Natural killer cell (primary cell): ENCODE measurements around the gene COL23A1. TPM values are rescaled to one million over a fixed set of nuclear protein-coding genes. Genes with fewer than 3 reads are reported as not detected.

Experiments used
- ATAC-seq, 3 donors: fragments of 150-1000 bp in 2 of 3; fragments of 200-7000 bp in 1 of 3; cut with Tn5 transposase; 1 replicate in 1 of 3; 2 replicates in 2 of 3; pipeline ENCODE4 v1.10.0; 2021; ENCODE audit warnings: mild to moderate bottlenecking in 2 of 3, moderate library complexity in 2 of 3
- DNase-seq, 2 donors: peaks; one replicate each; pipeline versions ENCODE4 v3.0.0 to v3.0.0-alpha.2; 2013 to 2021; ENCODE audit warnings: mixed read lengths in 1 of 2
- H3K27ac ChIP-seq: one replicate; pipeline ENCODE4 v1.5.1; 2013; ENCODE audit warnings: mild to moderate bottlenecking, low read length
- H3K27me3 ChIP-seq: one replicate; pipeline ENCODE4 v1.6.1; 2013; ENCODE audit warnings: low read length; ENCODE audit not compliant: control insufficient read depth, insufficient read depth
- H3K36me3 ChIP-seq: one replicate; pipeline ENCODE4 v1.6.1; 2013; ENCODE audit warnings: low read length; ENCODE audit not compliant: control insufficient read depth, insufficient read depth
- H3K4me1 ChIP-seq: one replicate; pipeline ENCODE4 v1.6.1; 2013; ENCODE audit warnings: low read length; ENCODE audit not compliant: control insufficient read depth, insufficient read depth
- H3K4me3 ChIP-seq: one replicate; pipeline ENCODE4 v1.5.1; 2013; ENCODE audit warnings: low read length
- H3K9me3 ChIP-seq: one replicate; pipeline ENCODE4 v1.6.1; 2013; ENCODE audit warnings: low read length; ENCODE audit not compliant: control insufficient read depth, insufficient read depth
- H3K27ac Mint-ChIP-seq, 2 donors: one replicate each; pipeline ENCODE4 v1.8.0; 2022; ENCODE audit warnings: mild to moderate bottlenecking in 2 of 2, mixed read lengths in 2 of 2, moderate library complexity in 1 of 2
- H3K27me3 Mint-ChIP-seq, 2 donors: one replicate each; pipeline ENCODE4 v1.8.0; 2022; ENCODE audit warnings: low read depth in 2 of 2, mixed read lengths in 2 of 2
- H3K36me3 Mint-ChIP-seq: one replicate; pipeline ENCODE4 v1.8.0; 2022; ENCODE audit warnings: mixed read lengths
- H3K4me1 Mint-ChIP-seq, 2 donors: one replicate each; pipeline ENCODE4 v1.8.0; 2022; ENCODE audit warnings: mixed read lengths in 2 of 2
- H3K4me3 Mint-ChIP-seq: one replicate; pipeline ENCODE4 v1.8.0; 2022; ENCODE audit warnings: mild to moderate bottlenecking, moderate library complexity, mixed read lengths
- H3K9me3 Mint-ChIP-seq, 2 donors: one replicate each; pipeline ENCODE4 v1.8.0; 2022; ENCODE audit warnings: mixed read lengths in 2 of 2
- WGBS: methylation state at CpG from one replicate; pipeline ENCODE4 v1.1.7; 2013; ENCODE audit warnings: missing lambda C conversion rate; ENCODE audit not compliant: insufficient coverage; 5-methylcytosine and 5-hydroxymethylcytosine counted together
- intact Hi-C: fragments of 100-400 bp; cut with micrococcal nuclease; formaldehyde crosslinking; loops from one replicate; pipeline ENCODE4 v1.14.2; 2022
- total RNA-seq, 4 donors: library from RNA; stranded (reverse); fragments of 120-200 nt in 1 of 4; gene quantifications; one replicate each; pipeline versions ENCODE4 v1.2.3 to v1.2.4, GENCODE V29; 2013 to 2022
- TF ChIP-seq, protein P1 (sequence below): fragments of 200-600 bp; IDR thresholded peaks from one replicate; pipeline ENCODE4 v1.8.0; 2022; ENCODE audit warnings: antibody characterized with exemption

COL23A1 gene
- total RNA-seq, 3 donors from 2014 or later (not counting 1 experiment from before 2014, with no cell fraction given): 0.15 TPM; not detected in 2

- DNase-seq: no peak
- H3K27ac Mint-ChIP-seq: no peak overlapping the region
- Histone ChIP-seq H3K9me3 (no peaks in the 10 kb centered on the region), H3K27me3 (no peaks in the 10 kb centered on the region), H3K4me3 (no peak overlapping the region), H3K27ac (no peak overlapping the region), H3K36me3 (no peaks in the 10 kb centered on the region), H3K4me1 (no peaks in the 10 kb centered on the region)
- no peak for ATAC-seq
- intact Hi-C loops: no loop called here
- TF ChIP-seq, protein P1, sequence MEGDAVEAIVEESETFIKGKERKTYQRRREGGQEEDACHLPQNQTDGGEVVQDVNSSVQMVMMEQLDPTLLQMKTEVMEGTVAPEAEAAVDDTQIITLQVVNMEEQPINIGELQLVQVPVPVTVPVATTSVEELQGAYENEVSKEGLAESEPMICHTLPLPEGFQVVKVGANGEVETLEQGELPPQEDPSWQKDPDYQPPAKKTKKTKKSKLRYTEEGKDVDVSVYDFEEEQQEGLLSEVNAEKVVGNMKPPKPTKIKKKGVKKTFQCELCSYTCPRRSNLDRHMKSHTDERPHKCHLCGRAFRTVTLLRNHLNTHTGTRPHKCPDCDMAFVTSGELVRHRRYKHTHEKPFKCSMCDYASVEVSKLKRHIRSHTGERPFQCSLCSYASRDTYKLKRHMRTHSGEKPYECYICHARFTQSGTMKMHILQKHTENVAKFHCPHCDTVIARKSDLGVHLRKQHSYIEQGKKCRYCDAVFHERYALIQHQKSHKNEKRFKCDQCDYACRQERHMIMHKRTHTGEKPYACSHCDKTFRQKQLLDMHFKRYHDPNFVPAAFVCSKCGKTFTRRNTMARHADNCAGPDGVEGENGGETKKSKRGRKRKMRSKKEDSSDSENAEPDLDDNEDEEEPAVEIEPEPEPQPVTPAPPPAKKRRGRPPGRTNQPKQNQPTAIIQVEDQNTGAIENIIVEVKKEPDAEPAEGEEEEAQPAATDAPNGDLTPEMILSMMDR: no peak
- H3K27me3 Mint-ChIP-seq: peaks cover 16 to 38% of the 10 kb centered on the region in 2 donors
- H3K9me3 Mint-ChIP-seq: no peaks in the 10 kb centered on the region
- no peaks in the 10 kb centered on the region for H3K4me1 Mint-ChIP-seq
- H3K36me3 Mint-ChIP-seq: no peaks in the 10 kb centered on the region
- 91% methylated on average over 13 of the region's 15 CpGs for WGBS
- H3K4me3 Mint-ChIP-seq: no peak overlapping the region
Observed at GRCh38 chr5:178291969-178292825, 298.0 kb downstream of the COL23A1 start.

DNA sequence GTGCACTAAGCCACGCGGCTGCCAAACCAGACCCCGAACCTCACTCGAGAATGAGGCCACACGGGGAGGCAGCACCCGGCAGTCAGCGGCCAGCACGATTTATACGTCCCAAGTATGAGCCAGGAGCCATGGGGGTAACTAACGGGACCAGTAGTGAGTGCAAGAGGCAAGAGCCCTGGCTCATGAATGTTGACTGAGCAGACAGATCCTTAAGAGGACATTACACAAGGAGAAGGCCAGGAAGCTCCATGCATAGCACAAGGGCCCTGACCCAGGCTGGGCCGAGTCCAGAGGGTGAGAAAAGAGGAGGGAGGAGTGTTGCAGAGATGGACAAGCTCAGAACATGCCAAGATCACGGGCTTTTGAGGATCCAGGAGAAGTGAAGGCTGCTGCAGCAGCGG lies 299.0 kb downstream of the COL23A1 start:
- WGBS: 82% methylated on average over 13 of the region's 13 CpGs

DNA sequence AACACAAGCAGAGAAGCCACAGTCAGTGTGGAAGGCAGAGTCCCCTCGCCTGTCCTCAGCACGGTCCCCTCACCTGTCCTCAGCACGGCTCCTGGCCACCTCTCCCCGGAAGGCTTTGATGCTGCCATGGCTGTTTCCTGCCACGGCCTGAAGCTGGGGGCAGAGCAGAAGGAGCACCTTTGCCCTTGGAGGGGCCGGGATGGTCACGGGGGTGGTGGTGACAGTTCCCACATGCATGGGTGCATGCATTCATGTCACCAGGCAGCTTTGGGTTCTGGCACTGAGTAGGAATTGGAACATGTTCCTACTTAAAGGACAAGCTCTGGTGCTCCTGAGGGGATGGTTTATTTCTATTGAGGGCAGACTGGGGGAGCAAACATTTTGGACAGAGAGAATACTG lies 299.8 kb downstream of the COL23A1 start:
- ATAC-seq (no peak), DNase-seq (no peak)
- Histone ChIP-seq H3K27me3 (no peaks in the 10 kb centered on the region), H3K9me3 (no peaks in the 10 kb centered on the region), H3K4me3 (no peak overlapping the region), H3K36me3 (no peaks in the 10 kb centered on the region), H3K4me1 (no peaks in the 10 kb centered on the region), H3K27ac (no peak overlapping the region)
- Mint-ChIP-seq H3K27me3 (peaks cover 16 to 38% of the 10 kb centered on the region in 2 donors), H3K4me3 (no peak overlapping the region), H3K4me1 (no peaks in the 10 kb centered on the region), H3K9me3 (no peaks in the 10 kb centered on the region), H3K36me3 (no peaks in the 10 kb centered on the region), H3K27ac (no peak overlapping the region)
- intact Hi-C loops: no loop called here
- 83% methylated on average over 7 of the region's 7 CpGs for WGBS
- TF ChIP-seq, protein P1: no peak

More for the DNA sequence above, 299.0 kb downstream of the COL23A1 start:
- DNase-seq (no peak), ATAC-seq (no peak)
- Histone ChIP-seq H3K4me1 (no peaks in the 10 kb centered on the region), H3K27me3 (no peaks in the 10 kb centered on the region), H3K9me3 (no peaks in the 10 kb centered on the region), H3K27ac (no peak overlapping the region), H3K36me3 (no peaks in the 10 kb centered on the region), H3K4me3 (no peak overlapping the region)
- H3K9me3 Mint-ChIP-seq: no peaks in the 10 kb centered on the region
- intact Hi-C loops: no loop called here
- H3K27ac Mint-ChIP-seq: no peak overlapping the region
- no peak overlapping the region for H3K4me3 Mint-ChIP-seq
- no peaks in the 10 kb centered on the region for H3K4me1 Mint-ChIP-seq
- peaks cover 16 to 38% of the 10 kb centered on the region in 2 donors for H3K27me3 Mint-ChIP-seq
- TF ChIP-seq, protein P1: no peak
- H3K36me3 Mint-ChIP-seq: no peaks in the 10 kb centered on the region
